A673 (cell line): ENCODE data around the gene RIBC2. TPM values are rescaled to one million over a fixed set of nuclear protein-coding genes. Genes with fewer than 3 reads are reported as not detected.
A peak's percentile ranks its signal among the peaks of the same experiment; 100 is the strongest.

Experiments
- BruUV-seq: library from RNA; stranded (reverse); fragments of 400-500 nt; replicated peaks from 2 replicates; lab custom pipeline; 2021; lab: Mats Ljungman, UMichigan
- CTCF ChIA-PET: fragments of 300-600 bp; sonication (Branson Sonifier 250); formaldehyde crosslinking; loops from one replicate; lab custom pipeline; 2022; ENCODE audit warnings: antibody characterized with exemption; lab: Charles Lee
- POLR2A ChIA-PET: fragments of 300-600 bp; sonication (Branson Sonifier 250); formaldehyde crosslinking; loops from one replicate; lab custom pipeline; 2022; ENCODE audit warnings: antibody characterized with exemption; ENCODE audit not compliant: low non-redundant PET; lab: Charles Lee
- DNase-seq: peaks from one replicate; pipeline ENCODE4 v3.0.0-alpha.2; 2015; ENCODE audit warnings: low spot score
- H3K27ac ChIP-seq: fragments of 200-600 bp; sonication (generic); 2 replicates; pipeline ENCODE4 v1.5.1; 2016; ENCODE audit warnings: mixed run types, low read depth, mild to moderate bottlenecking, mixed read lengths, antibody characterized with exemption, low read length; ENCODE audit not compliant: poor library complexity, severe bottlenecking
- H3K27me3 ChIP-seq: fragments of 200-600 bp; sonication (generic); replicated peaks from 2 replicates; pipeline ENCODE4 v1.6.1; 2017; ENCODE audit warnings: mixed run types, low read depth, mild to moderate bottlenecking, mixed read lengths, antibody characterized with exemption, low read length; ENCODE audit not compliant: insufficient read depth, poor library complexity
- H3K36me3 ChIP-seq: fragments of 200-600 bp; sonication (generic); 2 replicates; pipeline ENCODE4 v1.6.1; 2016; ENCODE audit warnings: mixed run types, mild to moderate bottlenecking, mixed read lengths, antibody characterized with exemption, low read length; ENCODE audit not compliant: insufficient read depth, poor library complexity, severe bottlenecking
- H3K4me1 ChIP-seq: fragments of 200-600 bp; sonication (generic); 2 replicates; pipeline ENCODE4 v1.6.1; 2017; ENCODE audit warnings: mixed run types, mild to moderate bottlenecking, mixed read lengths, antibody characterized with exemption, low read length; ENCODE audit not compliant: insufficient read depth, poor library complexity, severe bottlenecking
- H3K4me3 ChIP-seq: fragments of 200-600 bp; sonication (generic); 2 replicates; pipeline ENCODE4 v1.5.1; 2016; ENCODE audit warnings: low read depth, mixed run types, mild to moderate bottlenecking, mixed read lengths, low read length; ENCODE audit not compliant: poor library complexity, severe bottlenecking
- H3K9me3 ChIP-seq: fragments of 200-600 bp; sonication (generic); 2 replicates; pipeline ENCODE4 v1.6.1; 2016; ENCODE audit warnings: mixed run types, low read depth, mild to moderate bottlenecking, mixed read lengths, antibody characterized with exemption, low read length; ENCODE audit not compliant: poor library complexity, severe bottlenecking
- CTCF ChIP-seq: fragments of 300-800, 200-600 bp; sonication (generic); conservative IDR thresholded peaks from 2 replicates; pipeline ENCODE4 v1.5.1; 2017; ENCODE audit warnings: low read depth, mild to moderate bottlenecking, antibody characterized with exemption, low read length, moderate library complexity, mixed read lengths
- EZH2 ChIP-seq: fragments of 200-600 bp; sonication (generic); IDR thresholded peaks from 2 replicates; pipeline ENCODE4 v1.6.1; 2017; ENCODE audit warnings: borderline replicate concordance, low read depth, mild to moderate bottlenecking, mixed read lengths, antibody characterized with exemption, low read length; ENCODE audit not compliant: poor library complexity, severe bottlenecking
- intact Hi-C: fragments of 100-400 bp; cut with micrococcal nuclease; formaldehyde crosslinking; loops from one replicate; pipeline ENCODE4 v1.10.0; 2022; ENCODE audit not compliant: unreplicated experiment
- total RNA-seq: library from RNA; stranded (reverse); gene quantifications from 2 replicates; pipeline ENCODE4 v1.2.3, GENCODE V29; 2021

RIBC2 gene
- total RNA-seq, 1 experiment from 2014 or later: 14.9 TPM

DNA sequence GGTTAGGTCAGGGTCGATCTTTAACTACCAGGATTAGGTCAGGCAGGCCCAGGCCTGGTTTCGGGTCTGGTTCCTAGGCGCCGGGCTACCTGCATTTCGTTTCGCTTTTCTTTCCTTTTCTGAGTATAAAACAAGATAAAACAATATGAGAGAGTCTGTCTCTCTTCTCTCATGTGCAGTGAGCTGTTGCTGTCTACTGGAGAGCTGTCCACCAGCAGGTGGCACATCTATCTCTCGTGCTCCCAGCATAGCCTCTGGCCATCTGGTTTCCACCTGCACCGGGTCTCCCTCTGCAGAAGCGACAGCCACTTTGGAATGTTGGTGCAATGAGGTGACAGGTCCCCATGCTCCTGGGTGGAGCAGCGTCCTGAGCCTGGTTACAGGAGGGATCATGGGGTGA lies 27.6 kb downstream of the RIBC2 start:
- no peaks in the 10 kb centered on the region for H3K36me3 ChIP-seq
- TF ChIP-seq CTCF: peak; percentile 76
- no peak for TF ChIP-seq EZH2
- H3K4me1 ChIP-seq: no peaks in the 10 kb centered on the region
- no TSS peak for BruUV-seq
- no peak overlapping the region for H3K27ac ChIP-seq
- POLR2A ChIA-PET: no interaction called here
- intact Hi-C loops: loop anchor here (1.0 kb wide), 1 partner anchor 112 kb away; no protein-coding TSS in a partner anchor
- H3K27me3 ChIP-seq: no peaks in the 10 kb centered on the region
- CTCF ChIA-PET: interaction anchor here (2.4 kb wide), 1 partner anchor 112 kb away, joined by 20 read pairs; no protein-coding TSS in a partner anchor
- no peak overlapping the region for H3K4me3 ChIP-seq
- peak; percentile 64 for DNase-seq
- H3K9me3 ChIP-seq: no peaks in the 10 kb centered on the region

DNA sequence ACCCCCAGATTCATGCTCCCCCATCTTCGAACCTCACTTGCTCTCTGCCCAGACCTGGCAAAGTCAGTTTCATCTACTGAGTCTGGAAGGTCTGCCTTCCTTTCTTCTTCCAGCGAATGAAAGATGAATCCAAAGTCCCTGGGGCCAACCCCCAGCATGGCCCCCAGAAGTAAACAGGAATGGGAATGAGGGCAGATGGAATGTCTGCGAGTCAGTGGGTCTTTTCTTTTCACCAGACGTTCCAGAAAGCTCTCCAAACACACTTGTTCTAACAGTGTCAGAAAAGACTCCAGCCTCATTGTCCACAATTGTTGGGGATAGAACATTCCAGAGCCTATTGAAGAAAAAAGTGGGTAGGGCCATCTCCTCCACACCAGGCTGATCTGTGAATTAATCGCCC lies 28.6 kb downstream of the RIBC2 start:
- no peaks in the 10 kb centered on the region for H3K36me3 ChIP-seq
- no peaks in the 10 kb centered on the region for H3K27me3 ChIP-seq
- CTCF ChIA-PET: interaction anchor here (2.4 kb wide), 1 partner anchor 111 kb away, joined by 20 read pairs; no protein-coding TSS in a partner anchor
- DNase-seq: no peak
- H3K4me3 ChIP-seq: no peak overlapping the region
- BruUV-seq: no TSS peak
- H3K4me1 ChIP-seq: no peaks in the 10 kb centered on the region
- no peak for TF ChIP-seq CTCF
- no peak for TF ChIP-seq EZH2
- no peak overlapping the region for H3K27ac ChIP-seq
- POLR2A ChIA-PET: no interaction called here
- H3K9me3 ChIP-seq: no peaks in the 10 kb centered on the region
- intact Hi-C loops: no loop called here

DNA sequence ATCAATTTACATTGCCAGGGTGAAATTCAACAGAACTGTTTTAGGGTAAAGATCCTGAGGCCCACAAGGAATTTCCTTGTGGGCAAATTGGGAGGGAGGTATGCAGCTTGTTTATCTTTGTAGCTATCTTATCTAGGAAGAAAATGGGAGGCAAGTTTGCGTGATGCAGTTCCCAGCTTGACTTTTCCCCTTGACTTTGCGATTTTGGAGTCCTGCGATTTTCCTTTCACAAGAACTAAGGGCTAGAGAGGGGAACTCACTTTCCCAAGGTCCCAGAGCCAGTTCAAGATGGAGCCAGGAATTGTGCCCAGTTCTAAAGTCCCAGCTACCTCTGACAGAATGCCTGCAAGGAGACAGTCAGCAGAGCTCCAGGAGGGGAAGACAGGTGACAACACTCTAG lies 30.7 kb downstream of the RIBC2 start:
- H3K4me3 ChIP-seq: no peak overlapping the region
- DNase-seq: no peak
- H3K4me1 ChIP-seq: no peaks in the 10 kb centered on the region
- no peaks in the 10 kb centered on the region for H3K9me3 ChIP-seq
- H3K27ac ChIP-seq: no peak overlapping the region
- no peaks in the 10 kb centered on the region for H3K27me3 ChIP-seq
- ChIA-PET POLR2A (no interaction called here), CTCF (no interaction called here)
- BruUV-seq: no TSS peak
- TF ChIP-seq EZH2 (no peak), CTCF (no peak)
- H3K36me3 ChIP-seq: no peaks in the 10 kb centered on the region
- intact Hi-C loops: no loop called here
